Panc1 (cell line): ENCODE measurements around the gene PLPPR5. TPM values are rescaled to one million over a fixed set of nuclear protein-coding genes. Genes with fewer than 3 reads are reported as not detected.

Source experiments
- ATAC-seq: fragments of 200-7000 bp; cut with Tn5 transposase; 2 replicates; pipeline ENCODE4 v1.9.1; 2020; ENCODE audit warnings: mild to moderate bottlenecking, moderate library complexity
- BruUV-seq: library from RNA; stranded (reverse); fragments of 400-500 nt; replicated peaks from 2 replicates; lab custom pipeline; 2021; lab: Mats Ljungman, UMichigan
- CTCF ChIA-PET: fragments of 300-600 bp; sonication (Branson Sonifier 250); formaldehyde crosslinking; loops from one replicate; lab custom pipeline; 2022; ENCODE audit warnings: antibody characterized with exemption; lab: Charles Lee
- POLR2A ChIA-PET: fragments of 300-600 bp; sonication (Branson Sonifier 250); formaldehyde crosslinking; loops from one replicate; lab custom pipeline; 2022; ENCODE audit warnings: antibody characterized with exemption; lab: Charles Lee
- DNase-seq: peaks from one replicate; pipeline ENCODE4 v3.0.0-alpha.2; 2010; ENCODE audit warnings: low read depth, low spot score
- H3K27ac ChIP-seq: 2 replicates; pipeline ENCODE4 v1.5.1; 2011; ENCODE audit warnings: mild to moderate bottlenecking, low read length, inconsistent platforms
- H3K27me3 ChIP-seq: fragments of 200-500 bp; sonication (Bioruptor generic); 2 replicates; pipeline ENCODE4 v1.6.0; 2014; ENCODE audit warnings: low read length, inconsistent platforms; ENCODE audit not compliant: control insufficient read depth, insufficient read depth
- H3K36me3 ChIP-seq: fragments of 200-500 bp; sonication (Bioruptor generic); 2 replicates; pipeline ENCODE4 v1.5.1; 2014; ENCODE audit warnings: inconsistent platforms, mild to moderate bottlenecking, low read length, moderate library complexity; ENCODE audit not compliant: control insufficient read depth, insufficient read depth
- H3K4me1 ChIP-seq: 2 replicates; pipeline ENCODE4 v1.5.1; 2011; ENCODE audit warnings: inconsistent platforms, mild to moderate bottlenecking, low read length, moderate library complexity; ENCODE audit not compliant: control insufficient read depth, insufficient read depth
- H3K4me3 ChIP-seq, 2 experiments: 2 replicates each; pipeline ENCODE4 v1.5.1; 2011 to 2012; ENCODE audit warnings: low read depth in 2 of 2, low read length in 2 of 2, mild to moderate bottlenecking in 2 of 2, inconsistent platforms in 1 of 2, moderate library complexity in 1 of 2
- H3K9me3 ChIP-seq: fragments of 200-500 bp; sonication (Bioruptor generic); 2 replicates; pipeline ENCODE4 v1.5.1; 2014; ENCODE audit warnings: low read depth, mild to moderate bottlenecking, inconsistent platforms, low read length, moderate library complexity; ENCODE audit not compliant: control insufficient read depth, insufficient read depth
- POLR2AphosphoS5 ChIP-seq: IDR thresholded peaks from 2 replicates; pipeline ENCODE4 v1.6.1; 2012; ENCODE audit warnings: mild to moderate bottlenecking, low read depth, low read length, moderate library complexity
- SIN3A ChIP-seq: IDR thresholded peaks from 2 replicates; pipeline ENCODE4 v1.6.1; 2012; ENCODE audit warnings: low read depth, mild to moderate bottlenecking, low read length, moderate library complexity, borderline replicate concordance; ENCODE audit not compliant: insufficient read depth
- TCF7L2 ChIP-seq: IDR thresholded peaks from 2 replicates; pipeline ENCODE4 v1.6.1; 2011; ENCODE audit warnings: mild to moderate bottlenecking, low read depth, low read length, inconsistent platforms
- in situ Hi-C: cut with HindIII; loops from 2 replicates; pipeline ENCODE4 v1.10.0; 2016; ENCODE audit warnings: low sequenced_read_pairs, low pct_unique_long_range_greater_than_20kb
- intact Hi-C: fragments of 100-400 bp; cut with micrococcal nuclease; formaldehyde crosslinking; loops from one replicate; pipeline ENCODE4 v1.10.0; 2022; ENCODE audit not compliant: unreplicated experiment
- total RNA-seq: library from RNA; stranded (reverse); gene quantifications from one replicate; pipeline ENCODE4 v1.2.1, GENCODE V29; 2021; ENCODE audit not compliant: unreplicated experiment
- TF ChIP-seq, protein P1 (sequence below): fragments of 450-650 bp; IDR thresholded peaks from 2 replicates; pipeline ENCODE4 v1.5.1; 2017; ENCODE audit warnings: mild to moderate bottlenecking
- TF ChIP-seq, protein P2 (sequence below), 2 experiments: IDR thresholded peaks; 2 replicates each; pipeline ENCODE4 v1.6.1; 2011 to 2012; ENCODE audit warnings: low read depth in 2 of 2, control low read depth in 1 of 2, low read length in 1 of 2, mild to moderate bottlenecking in 1 of 2, moderate library complexity in 1 of 2; ENCODE audit not compliant: insufficient read depth in 1 of 2

Gene PLPPR5
- total RNA-seq, 1 experiment from 2014 or later: not detected

DNA sequence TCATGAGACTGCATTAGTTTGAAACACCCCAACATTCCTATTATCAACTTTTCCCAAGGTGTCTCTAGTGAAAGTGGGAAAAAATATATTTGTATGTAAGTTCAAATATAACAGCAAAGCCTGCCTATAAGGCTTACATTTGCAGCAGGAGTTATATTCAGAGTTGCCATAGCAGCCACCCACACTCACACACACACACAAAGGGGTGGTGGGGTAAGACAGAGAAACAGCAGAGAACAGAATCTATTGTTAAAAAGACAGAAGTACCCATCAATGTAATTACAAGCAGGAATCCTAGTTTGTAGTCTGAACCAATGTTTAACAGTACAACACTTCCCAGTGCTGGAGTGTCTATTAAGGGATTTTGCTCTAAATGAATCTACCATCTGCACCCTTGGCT, 55.0 kb downstream of the PLPPR5 start:
- DNase-seq: no peak
- no peaks in the 10 kb centered on the region for H3K9me3 ChIP-seq
- intact Hi-C loops (no loop called here), in situ Hi-C loops (no loop called here)
- no peaks in the 10 kb centered on the region for H3K4me1 ChIP-seq
- TF ChIP-seq SIN3A (no peak), POLR2AphosphoS5 (no peak), TCF7L2 (no peak)
- TF ChIP-seq, protein P1, sequence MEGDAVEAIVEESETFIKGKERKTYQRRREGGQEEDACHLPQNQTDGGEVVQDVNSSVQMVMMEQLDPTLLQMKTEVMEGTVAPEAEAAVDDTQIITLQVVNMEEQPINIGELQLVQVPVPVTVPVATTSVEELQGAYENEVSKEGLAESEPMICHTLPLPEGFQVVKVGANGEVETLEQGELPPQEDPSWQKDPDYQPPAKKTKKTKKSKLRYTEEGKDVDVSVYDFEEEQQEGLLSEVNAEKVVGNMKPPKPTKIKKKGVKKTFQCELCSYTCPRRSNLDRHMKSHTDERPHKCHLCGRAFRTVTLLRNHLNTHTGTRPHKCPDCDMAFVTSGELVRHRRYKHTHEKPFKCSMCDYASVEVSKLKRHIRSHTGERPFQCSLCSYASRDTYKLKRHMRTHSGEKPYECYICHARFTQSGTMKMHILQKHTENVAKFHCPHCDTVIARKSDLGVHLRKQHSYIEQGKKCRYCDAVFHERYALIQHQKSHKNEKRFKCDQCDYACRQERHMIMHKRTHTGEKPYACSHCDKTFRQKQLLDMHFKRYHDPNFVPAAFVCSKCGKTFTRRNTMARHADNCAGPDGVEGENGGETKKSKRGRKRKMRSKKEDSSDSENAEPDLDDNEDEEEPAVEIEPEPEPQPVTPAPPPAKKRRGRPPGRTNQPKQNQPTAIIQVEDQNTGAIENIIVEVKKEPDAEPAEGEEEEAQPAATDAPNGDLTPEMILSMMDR: no peak
- TF ChIP-seq, protein P2, sequence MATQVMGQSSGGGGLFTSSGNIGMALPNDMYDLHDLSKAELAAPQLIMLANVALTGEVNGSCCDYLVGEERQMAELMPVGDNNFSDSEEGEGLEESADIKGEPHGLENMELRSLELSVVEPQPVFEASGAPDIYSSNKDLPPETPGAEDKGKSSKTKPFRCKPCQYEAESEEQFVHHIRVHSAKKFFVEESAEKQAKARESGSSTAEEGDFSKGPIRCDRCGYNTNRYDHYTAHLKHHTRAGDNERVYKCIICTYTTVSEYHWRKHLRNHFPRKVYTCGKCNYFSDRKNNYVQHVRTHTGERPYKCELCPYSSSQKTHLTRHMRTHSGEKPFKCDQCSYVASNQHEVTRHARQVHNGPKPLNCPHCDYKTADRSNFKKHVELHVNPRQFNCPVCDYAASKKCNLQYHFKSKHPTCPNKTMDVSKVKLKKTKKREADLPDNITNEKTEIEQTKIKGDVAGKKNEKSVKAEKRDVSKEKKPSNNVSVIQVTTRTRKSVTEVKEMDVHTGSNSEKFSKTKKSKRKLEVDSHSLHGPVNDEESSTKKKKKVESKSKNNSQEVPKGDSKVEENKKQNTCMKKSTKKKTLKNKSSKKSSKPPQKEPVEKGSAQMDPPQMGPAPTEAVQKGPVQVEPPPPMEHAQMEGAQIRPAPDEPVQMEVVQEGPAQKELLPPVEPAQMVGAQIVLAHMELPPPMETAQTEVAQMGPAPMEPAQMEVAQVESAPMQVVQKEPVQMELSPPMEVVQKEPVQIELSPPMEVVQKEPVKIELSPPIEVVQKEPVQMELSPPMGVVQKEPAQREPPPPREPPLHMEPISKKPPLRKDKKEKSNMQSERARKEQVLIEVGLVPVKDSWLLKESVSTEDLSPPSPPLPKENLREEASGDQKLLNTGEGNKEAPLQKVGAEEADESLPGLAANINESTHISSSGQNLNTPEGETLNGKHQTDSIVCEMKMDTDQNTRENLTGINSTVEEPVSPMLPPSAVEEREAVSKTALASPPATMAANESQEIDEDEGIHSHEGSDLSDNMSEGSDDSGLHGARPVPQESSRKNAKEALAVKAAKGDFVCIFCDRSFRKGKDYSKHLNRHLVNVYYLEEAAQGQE (IDR thresholded peaks at IDR 0.05; ENCODE audit: insufficient read depth in 1 of 2, low read depth in 2 of 2, low read length in 1 of 2): no peak
- H3K27ac ChIP-seq: no peak overlapping the region
- H3K4me3 ChIP-seq: no peak overlapping the region
- no peaks in the 10 kb centered on the region for H3K36me3 ChIP-seq
- no TSS peak for BruUV-seq
- no peaks in the 10 kb centered on the region for H3K27me3 ChIP-seq
- no peak for ATAC-seq
- ChIA-PET CTCF (no interaction called here), POLR2A (no interaction called here)

DNA sequence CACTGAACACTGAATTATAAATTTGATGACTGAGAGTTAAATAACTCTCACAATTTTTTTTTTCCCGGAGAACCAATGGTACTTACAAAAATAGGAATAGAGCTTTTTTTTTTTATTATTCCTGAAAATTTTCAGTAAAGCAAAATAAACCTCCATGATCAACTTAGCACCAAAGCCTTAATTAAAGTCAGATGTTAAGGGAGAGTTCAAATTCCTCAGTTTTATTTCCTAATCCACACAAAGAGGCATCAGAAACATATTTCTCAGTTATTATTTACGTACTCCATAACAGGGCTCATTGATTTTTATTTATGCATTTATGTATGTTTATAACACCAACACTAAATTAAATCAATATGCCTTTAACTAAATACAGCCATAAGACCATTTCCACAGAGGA, 55.5 kb downstream of the PLPPR5 start:
- Histone ChIP-seq H3K27ac (no peak overlapping the region), H3K4me3 (no peak overlapping the region), H3K4me1 (no peaks in the 10 kb centered on the region), H3K27me3 (no peaks in the 10 kb centered on the region), H3K9me3 (no peaks in the 10 kb centered on the region), H3K36me3 (no peaks in the 10 kb centered on the region)
- ATAC-seq (no peak), DNase-seq (no peak)
- TF ChIP-seq, protein P2 (IDR thresholded peaks at IDR 0.05; ENCODE audit: insufficient read depth in 1 of 2, low read depth in 2 of 2, low read length in 1 of 2): no peak
- TF ChIP-seq SIN3A (no peak), POLR2AphosphoS5 (no peak), TCF7L2 (no peak)
- TF ChIP-seq, protein P1: no peak
- intact Hi-C loops (no loop called here), in situ Hi-C loops (no loop called here)
- POLR2A ChIA-PET: no interaction called here
- no TSS peak for BruUV-seq
- CTCF ChIA-PET: no interaction called here
